ENCODE data around the gene FCAMR.

FCAMR gene

GRCh38 chr1:206998816-206999215 is 28.6 kb upstream of the FCAMR start:
- H3F3A ChIP-seq (ENCODE audit: control insufficient read depth, insufficient read depth): no peaks in the 10 kb centered on the region
- H3K36me3 ChIP-seq (ENCODE audit: control insufficient read depth, low read length): no peaks in the 10 kb centered on the region
- H3K9me2 ChIP-seq (replicated peaks; ENCODE audit: control insufficient read depth, low read length): no peaks in the 10 kb centered on the region
- H3K4me1 ChIP-seq (ENCODE audit: control insufficient read depth, low read length): no peaks in the 10 kb centered on the region
- H3K27me3 ChIP-seq (ENCODE audit: control insufficient read depth, low read length): peaks cover 24% of the 10 kb centered on the region
- H3K27ac ChIP-seq (ENCODE audit: low read depth, low read length): no peak overlapping the region
- H4K20me1 ChIP-seq (ENCODE audit: control insufficient read depth, insufficient read depth, low read depth, low read length): no peaks in the 10 kb centered on the region
- H3K4me3 ChIP-seq (ENCODE audit: low read length): no peak overlapping the region
- H3K9me3 ChIP-seq (ENCODE audit: control insufficient read depth, insufficient read depth, low read length): no peaks in the 10 kb centered on the region
- no peaks in the 10 kb centered on the region for H3K79me2 ChIP-seq (ENCODE audit: control insufficient read depth, low read length)
- no peak for TF ChIP-seq EZH2phosphoT487 (IDR thresholded peaks at IDR 0.05; ENCODE audit: borderline replicate concordance, low read length)
- TF ChIP-seq CTCF (IDR thresholded peaks at IDR 0.05; ENCODE audit: low read depth, low read length, poor library complexity, severe bottlenecking): no peak
- no peak overlapping the region for H3K4me2 ChIP-seq (ENCODE audit: low read length)

GRCh38 chr1:206992790-206993189 is 22.5 kb upstream of the FCAMR start:
- H3K79me2 ChIP-seq (ENCODE audit: control insufficient read depth, low read length): no peaks in the 10 kb centered on the region
- H3K9me3 ChIP-seq (ENCODE audit: control insufficient read depth, insufficient read depth, low read length): no peaks in the 10 kb centered on the region
- no peak overlapping the region for H3K27ac ChIP-seq (ENCODE audit: low read depth, low read length)
- no peaks in the 10 kb centered on the region for H3K36me3 ChIP-seq (ENCODE audit: control insufficient read depth, low read length)
- peaks cover 13% of the 10 kb centered on the region for H3K27me3 ChIP-seq (ENCODE audit: control insufficient read depth, low read length)
- no peak overlapping the region for H3K4me3 ChIP-seq (ENCODE audit: low read length)
- no peak for TF ChIP-seq CTCF (IDR thresholded peaks at IDR 0.05; ENCODE audit: low read depth, low read length, poor library complexity, severe bottlenecking)
- TF ChIP-seq EZH2phosphoT487 (IDR thresholded peaks at IDR 0.05; ENCODE audit: borderline replicate concordance, low read length): no peak
- no peaks in the 10 kb centered on the region for H3F3A ChIP-seq (ENCODE audit: control insufficient read depth, insufficient read depth)
- H4K20me1 ChIP-seq (ENCODE audit: control insufficient read depth, insufficient read depth, low read depth, low read length): no peaks in the 10 kb centered on the region
- H3K9me2 ChIP-seq (replicated peaks; ENCODE audit: control insufficient read depth, low read length): no peaks in the 10 kb centered on the region
- H3K4me1 ChIP-seq (ENCODE audit: control insufficient read depth, low read length): no peaks in the 10 kb centered on the region
- H3K4me2 ChIP-seq (ENCODE audit: low read length): no peak overlapping the region

DNA sequence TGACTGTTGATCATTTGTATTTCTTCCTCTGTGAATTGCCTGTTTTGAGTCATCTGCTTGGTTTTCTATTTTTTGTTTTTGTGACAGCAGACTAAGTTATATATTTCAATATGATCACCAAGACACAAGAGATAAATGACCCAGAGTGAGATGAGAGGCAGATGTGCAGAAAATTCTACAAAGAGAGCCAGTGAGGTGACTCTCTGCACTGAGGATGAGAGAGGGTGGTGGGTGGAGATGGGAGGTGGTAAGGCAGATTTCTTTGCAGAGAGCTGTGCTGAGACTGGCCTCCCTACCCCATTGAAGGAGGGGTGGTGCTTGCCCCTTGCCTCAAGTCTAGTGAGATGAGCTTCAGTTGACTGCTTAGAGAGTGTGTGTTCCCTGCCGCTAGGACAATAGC is 17.6 kb upstream of the FCAMR start:
- TF ChIP-seq CTCF (IDR thresholded peaks at IDR 0.05; ENCODE audit: low read depth, low read length, poor library complexity, severe bottlenecking) (no peak), EZH2phosphoT487 (IDR thresholded peaks at IDR 0.05; ENCODE audit: borderline replicate concordance, low read length) (no peak)
- Histone ChIP-seq H3K4me3 (ENCODE audit: low read length) (no peak overlapping the region), H3K79me2 (ENCODE audit: control insufficient read depth, low read length) (no peaks in the 10 kb centered on the region), H3K9me3 (ENCODE audit: control insufficient read depth, insufficient read depth, low read length) (no peaks in the 10 kb centered on the region), H3K27me3 (ENCODE audit: control insufficient read depth, low read length) (peaks cover 19% of the 10 kb centered on the region), H3K27ac (ENCODE audit: low read depth, low read length) (no peak overlapping the region), H3K4me1 (ENCODE audit: control insufficient read depth, low read length) (no peaks in the 10 kb centered on the region), H3K36me3 (ENCODE audit: control insufficient read depth, low read length) (no peaks in the 10 kb centered on the region), H4K20me1 (ENCODE audit: control insufficient read depth, insufficient read depth, low read depth, low read length) (no peaks in the 10 kb centered on the region), H3K9me2 (replicated peaks; ENCODE audit: control insufficient read depth, low read length) (no peaks in the 10 kb centered on the region), H3F3A (ENCODE audit: control insufficient read depth, insufficient read depth) (no peaks in the 10 kb centered on the region), H3K4me2 (ENCODE audit: low read length) (no peak overlapping the region)

DNA sequence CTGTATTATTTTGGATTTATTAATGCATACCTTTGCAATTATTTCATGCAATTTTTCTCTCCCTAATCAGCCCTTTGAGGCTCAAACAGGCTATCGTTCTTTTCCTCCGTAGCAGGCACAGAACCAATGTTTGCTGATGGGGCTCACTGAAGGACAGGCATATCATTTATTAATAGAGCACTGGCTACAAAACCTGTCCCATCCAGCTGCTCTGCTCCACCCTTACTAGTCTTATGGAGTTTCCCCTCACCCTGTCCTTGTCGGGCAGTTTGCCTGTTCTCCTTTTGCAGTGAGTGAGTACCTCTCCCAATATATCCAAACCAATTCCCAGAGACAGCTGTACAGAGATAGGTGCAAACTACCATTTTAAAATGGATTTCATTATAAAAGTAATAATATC is 16.6 kb upstream of the FCAMR start:
- Histone ChIP-seq H3K27ac (ENCODE audit: low read depth, low read length) (no peak overlapping the region), H3K4me1 (ENCODE audit: control insufficient read depth, low read length) (no peaks in the 10 kb centered on the region), H3K4me3 (ENCODE audit: low read length) (no peak overlapping the region), H3K79me2 (ENCODE audit: control insufficient read depth, low read length) (no peaks in the 10 kb centered on the region), H3K27me3 (ENCODE audit: control insufficient read depth, low read length) (peaks cover 20% of the 10 kb centered on the region), H3F3A (ENCODE audit: control insufficient read depth, insufficient read depth) (no peaks in the 10 kb centered on the region), H3K4me2 (ENCODE audit: low read length) (no peak overlapping the region), H3K9me2 (replicated peaks; ENCODE audit: control insufficient read depth, low read length) (no peaks in the 10 kb centered on the region), H3K9me3 (ENCODE audit: control insufficient read depth, insufficient read depth, low read length) (no peaks in the 10 kb centered on the region), H4K20me1 (ENCODE audit: control insufficient read depth, insufficient read depth, low read depth, low read length) (no peaks in the 10 kb centered on the region), H3K36me3 (ENCODE audit: control insufficient read depth, low read length) (no peaks in the 10 kb centered on the region)
- no peak for TF ChIP-seq EZH2phosphoT487 (IDR thresholded peaks at IDR 0.05; ENCODE audit: borderline replicate concordance, low read length)
- TF ChIP-seq CTCF (IDR thresholded peaks at IDR 0.05; ENCODE audit: low read depth, low read length, poor library complexity, severe bottlenecking): no peak
